GM12801 (cell line): ENCODE results near the gene CALM1.

Experiments
- TF ChIP-seq, protein P1 (sequence below): IDR thresholded peaks from one replicate; pipeline ENCODE4 v1.5.1; 2011; ENCODE audit warnings: control low read depth; ENCODE audit not compliant: insufficient read length; ENCODE audit errors: extremely low read depth

Gene CALM1

DNA sequence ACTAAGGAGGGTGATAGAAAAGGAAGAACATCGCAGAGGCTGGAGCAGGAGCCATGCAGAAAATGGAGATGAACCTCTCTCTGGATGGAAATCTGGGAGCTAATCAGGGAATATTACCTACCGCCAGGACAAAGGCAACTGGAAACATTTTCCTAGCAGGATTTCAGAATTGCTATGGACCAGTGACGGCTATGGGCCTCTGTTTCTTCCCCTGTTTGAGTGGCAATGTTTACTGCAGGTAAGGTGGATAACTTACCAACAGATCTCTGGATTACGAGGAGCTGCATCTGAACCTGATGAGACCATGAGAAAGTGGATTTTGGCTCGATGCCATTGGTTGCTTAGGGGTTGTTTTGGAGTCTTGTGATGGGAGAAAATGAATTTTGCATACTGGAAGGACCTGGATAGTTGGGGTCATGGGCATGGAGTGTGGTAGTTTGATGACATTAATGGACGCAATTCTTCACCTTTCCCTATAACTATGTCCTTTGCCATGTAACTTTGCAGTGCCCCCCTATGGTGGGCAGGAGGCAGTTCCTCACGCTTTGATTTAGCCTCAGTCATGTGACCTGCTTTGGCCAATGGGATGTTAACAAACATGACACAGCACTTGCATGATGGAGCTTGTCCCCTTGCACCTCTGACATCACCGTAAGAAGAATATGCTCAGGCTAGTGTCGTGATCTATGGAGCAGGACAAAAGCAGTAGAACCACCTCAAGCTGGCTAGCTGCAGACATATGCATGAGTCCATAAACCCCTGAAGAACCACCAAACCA, 51.1 kb downstream of the CALM1 start:
- TF ChIP-seq, protein P1, sequence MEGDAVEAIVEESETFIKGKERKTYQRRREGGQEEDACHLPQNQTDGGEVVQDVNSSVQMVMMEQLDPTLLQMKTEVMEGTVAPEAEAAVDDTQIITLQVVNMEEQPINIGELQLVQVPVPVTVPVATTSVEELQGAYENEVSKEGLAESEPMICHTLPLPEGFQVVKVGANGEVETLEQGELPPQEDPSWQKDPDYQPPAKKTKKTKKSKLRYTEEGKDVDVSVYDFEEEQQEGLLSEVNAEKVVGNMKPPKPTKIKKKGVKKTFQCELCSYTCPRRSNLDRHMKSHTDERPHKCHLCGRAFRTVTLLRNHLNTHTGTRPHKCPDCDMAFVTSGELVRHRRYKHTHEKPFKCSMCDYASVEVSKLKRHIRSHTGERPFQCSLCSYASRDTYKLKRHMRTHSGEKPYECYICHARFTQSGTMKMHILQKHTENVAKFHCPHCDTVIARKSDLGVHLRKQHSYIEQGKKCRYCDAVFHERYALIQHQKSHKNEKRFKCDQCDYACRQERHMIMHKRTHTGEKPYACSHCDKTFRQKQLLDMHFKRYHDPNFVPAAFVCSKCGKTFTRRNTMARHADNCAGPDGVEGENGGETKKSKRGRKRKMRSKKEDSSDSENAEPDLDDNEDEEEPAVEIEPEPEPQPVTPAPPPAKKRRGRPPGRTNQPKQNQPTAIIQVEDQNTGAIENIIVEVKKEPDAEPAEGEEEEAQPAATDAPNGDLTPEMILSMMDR, result no peak

- TF ChIP-seq, protein P1, result no peak
Measured at GRCh38 chr14:90449411-90449810, 52.6 kb downstream of the CALM1 start.

GRCh38 chr14:90450151-90450550, 53.3 kb downstream of the CALM1 start:
- TF ChIP-seq, protein P1, result no peak

DNA sequence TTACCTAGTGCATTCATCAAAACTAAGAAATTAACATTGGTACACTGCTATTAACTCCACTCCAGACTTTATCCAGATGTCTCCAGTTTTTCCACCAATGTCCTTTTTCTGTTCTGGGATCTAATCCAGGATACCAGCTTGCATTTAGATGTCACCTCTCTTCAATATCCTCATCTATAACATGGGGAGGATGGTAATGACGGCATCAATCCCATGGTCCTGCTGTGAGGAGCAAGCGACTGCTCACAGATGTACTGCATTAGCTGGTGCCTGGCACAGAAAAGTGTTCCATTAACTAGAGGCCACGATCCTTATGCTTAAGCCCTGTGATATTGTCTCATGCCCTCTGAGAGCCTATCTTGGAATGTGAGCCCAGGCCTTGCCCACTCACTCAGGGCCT, 53.8 kb downstream of the CALM1 start:
- TF ChIP-seq, protein P1, result no peak

GRCh38 chr14:90451443-90451842, 54.6 kb downstream of the CALM1 start:
- TF ChIP-seq, protein P1, result no peak

- TF ChIP-seq, protein P1, result no peak
Measured at GRCh38 chr14:90451961-90452360, 55.1 kb downstream of the CALM1 start.

- TF ChIP-seq, protein P1, result no peak
Measured at GRCh38 chr14:90452366-90452765, 55.5 kb downstream of the CALM1 start.
